Fibroblast of skin of right quadriceps (primary cell): ENCODE results near the gene NEURL1B.
A peak's percentile ranks its signal among the peaks of the same experiment; 100 is the strongest.
"Not testable (repeated sequence)": the region's sequence is repeated elsewhere in the genome, so short reads cannot be mapped to it uniquely, and the experiment has no call there.

Experiments used
- DNase-seq: peaks from one replicate; pipeline ENCODE4 v3.0.0-alpha.2; 2013

The NEURL1B gene

DNA sequence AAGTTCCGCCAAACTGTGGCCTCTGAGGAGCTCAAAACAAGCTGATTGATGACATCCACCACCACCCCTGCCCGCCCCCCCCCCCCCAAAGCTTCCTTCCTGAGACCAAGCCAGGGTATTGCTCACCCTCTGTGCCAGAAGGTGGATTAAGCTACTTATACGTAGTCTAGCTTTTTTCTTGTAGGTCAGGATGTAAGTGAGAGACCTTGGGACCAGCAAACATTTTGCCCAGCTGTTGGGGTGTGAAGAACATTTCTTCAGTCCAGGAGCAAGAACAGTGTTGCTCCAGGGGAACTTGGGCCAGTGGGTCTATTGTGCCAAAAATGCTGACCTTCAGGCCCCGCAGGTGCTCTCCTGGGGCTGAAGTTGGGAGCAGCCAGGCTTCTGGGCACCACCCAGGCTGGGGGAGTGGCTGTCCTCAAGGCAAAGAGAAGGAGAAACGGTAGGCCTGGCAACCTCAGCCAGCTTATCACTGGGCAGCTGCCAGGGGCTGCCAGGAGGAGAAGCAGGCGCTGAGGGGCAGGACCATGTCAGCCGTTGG is 18.0 kb downstream of the NEURL1B start:
- DNase-seq: no peak

- DNase-seq: no peak
Measured at GRCh38 chr5:172659570-172659908, 18.5 kb downstream of the NEURL1B start.

- DNase-seq: peak; percentile 82
Measured at GRCh38 chr5:172659909-172660628, 19.0 kb downstream of the NEURL1B start.

- DNase-seq: no peak
Measured at GRCh38 chr5:172660974-172661373, 19.9 kb downstream of the NEURL1B start.

DNA sequence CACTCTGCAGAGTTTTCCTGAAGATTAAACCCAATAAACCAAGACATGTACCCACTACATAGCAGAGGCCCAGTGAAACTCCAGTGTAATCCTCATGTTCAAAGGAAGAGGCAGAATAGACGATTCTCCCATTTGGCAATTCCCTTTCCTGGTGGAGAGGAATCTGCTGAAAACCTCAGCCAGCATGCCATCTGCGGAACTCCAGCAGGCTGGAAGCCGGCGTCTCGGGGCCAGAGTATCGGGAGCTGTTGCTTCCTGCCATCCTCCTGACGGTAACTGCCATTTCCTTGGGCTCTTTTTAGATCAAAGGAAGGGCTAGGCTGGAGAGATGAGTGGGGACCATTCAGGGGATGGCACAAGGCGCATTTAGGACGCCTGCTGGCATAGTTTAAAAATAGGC is 20.5 kb downstream of the NEURL1B start:
- DNase-seq: no peak

GRCh38 chr5:172662596-172662995 is 21.5 kb downstream of the NEURL1B start:
- DNase-seq: no peak

- no peak for DNase-seq
Measured at GRCh38 chr5:172664018-172664417, 23.0 kb downstream of the NEURL1B start.

DNA sequence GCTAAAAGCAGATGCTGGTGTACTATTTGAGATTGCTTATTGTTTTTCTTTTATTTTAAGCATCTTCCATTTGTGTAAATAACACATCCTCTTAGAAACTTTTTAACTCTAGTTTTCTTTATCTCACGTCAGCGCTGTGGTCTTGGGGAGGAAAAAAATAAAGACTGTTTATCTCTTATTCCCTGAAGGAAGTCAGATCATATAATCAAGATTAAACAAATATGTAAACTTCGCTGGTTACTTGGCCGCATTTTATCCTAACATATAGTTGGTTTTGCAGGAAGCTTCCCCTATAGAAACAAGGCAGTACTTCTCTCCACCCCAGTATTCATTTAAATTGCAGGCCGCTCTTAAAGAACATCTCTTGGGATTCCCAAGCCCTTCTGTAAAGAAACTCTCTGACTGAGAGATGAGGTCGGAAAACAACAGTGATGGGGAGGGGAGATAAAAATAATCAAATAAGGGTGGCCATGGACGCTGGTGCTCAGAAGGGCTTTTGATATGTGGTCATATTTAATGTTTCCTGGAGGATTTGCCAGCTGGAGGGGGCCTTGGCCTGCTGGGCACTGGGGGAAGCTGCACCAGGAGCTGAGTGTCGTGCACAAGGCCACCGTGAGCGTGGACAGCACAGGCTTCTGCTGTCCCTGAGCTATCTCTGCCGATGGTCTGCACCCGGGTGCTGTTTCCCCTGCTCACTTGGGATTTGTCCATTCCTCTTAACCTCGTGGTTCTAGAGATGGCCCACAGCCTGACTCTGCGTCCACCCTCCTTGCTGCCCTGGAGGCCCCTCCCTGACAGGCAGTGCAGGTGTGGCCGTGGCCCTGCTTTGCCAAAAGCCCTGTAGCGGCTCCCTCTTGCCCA is 23.8 kb downstream of the NEURL1B start:
- no peak for DNase-seq

- DNase-seq: no peak
Measured at GRCh38 chr5:172666251-172666650, 25.2 kb downstream of the NEURL1B start.

GRCh38 chr5:172667786-172668593 is 26.9 kb downstream of the NEURL1B start:
- DNase-seq: peak; percentile 19

DNA sequence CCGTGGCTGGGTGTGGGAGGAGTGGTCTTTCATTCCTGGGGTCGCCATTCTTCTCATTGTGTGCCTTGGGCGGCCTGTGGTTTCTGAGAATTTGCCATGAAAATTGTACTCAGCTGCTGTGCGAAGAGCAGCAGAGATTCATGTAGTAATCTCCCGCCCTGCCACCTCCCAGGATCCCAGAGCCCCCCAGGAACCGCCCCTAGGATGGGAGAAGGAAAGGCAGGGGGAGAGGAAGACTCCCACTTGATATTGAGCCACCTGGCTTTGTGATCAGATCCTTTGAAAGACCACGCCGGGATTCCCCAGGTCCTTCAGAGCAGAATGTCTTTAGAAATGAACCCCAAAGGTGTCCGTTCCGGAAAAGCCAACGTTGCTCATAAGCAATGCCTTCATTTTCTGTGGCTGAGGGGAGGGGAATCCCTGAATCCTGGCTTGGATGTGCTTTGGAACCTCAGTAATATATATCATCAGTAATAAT is 27.6 kb downstream of the NEURL1B start:
- no peak for DNase-seq

DNA sequence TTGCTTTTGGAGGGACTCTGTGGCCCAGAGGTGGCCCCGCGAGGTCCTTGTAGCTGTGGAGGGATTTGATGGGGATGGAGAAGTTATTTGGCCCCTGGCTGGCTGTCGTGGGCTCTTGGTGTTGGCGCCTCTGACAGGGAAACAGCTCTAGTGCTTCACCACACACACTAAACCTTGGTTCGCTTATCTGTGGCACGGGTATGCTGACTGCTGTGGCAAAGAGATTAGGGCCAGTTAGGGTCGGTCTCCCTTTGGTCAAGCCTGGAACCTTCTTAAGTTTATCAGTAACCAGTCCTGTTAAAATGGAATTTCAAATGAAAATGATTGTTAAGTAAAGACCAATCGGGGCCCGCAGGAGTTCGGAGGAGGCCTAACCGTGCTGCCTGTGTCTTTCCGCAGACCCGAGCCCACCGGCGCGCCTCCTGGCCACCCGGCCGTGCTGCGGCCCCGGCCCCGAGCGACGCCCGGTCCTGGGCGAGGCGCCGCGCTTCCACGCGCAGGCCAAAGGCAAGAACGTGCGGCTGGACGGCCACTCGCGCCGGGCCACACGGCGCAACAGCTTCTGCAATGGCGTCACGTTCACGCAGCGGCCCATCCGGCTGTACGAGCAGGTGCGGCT is 28.4 kb downstream of the NEURL1B start:
- DNase-seq: no peak

- DNase-seq: no peak
Measured at GRCh38 chr5:172670005-172670402, 28.9 kb downstream of the NEURL1B start.

DNA sequence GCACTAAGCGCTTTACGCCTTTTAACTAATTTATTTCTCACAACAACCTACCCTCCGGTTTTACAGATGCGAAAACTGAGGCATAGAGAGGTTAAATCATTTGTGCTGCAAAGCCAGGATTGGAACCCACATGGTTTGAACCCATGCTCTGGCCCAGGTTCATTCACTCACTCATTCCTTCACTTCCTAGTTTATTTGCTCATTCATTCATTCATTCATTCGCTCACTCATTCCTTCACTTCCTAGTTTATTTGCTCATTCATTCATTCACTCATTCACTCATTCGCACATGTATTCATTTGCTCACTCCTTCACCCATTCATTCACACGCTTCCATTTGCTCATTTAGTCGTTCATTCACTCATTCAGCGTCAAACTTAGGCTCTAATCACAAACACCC is 29.4 kb downstream of the NEURL1B start:
- DNase-seq: no peak

GRCh38 chr5:172671091-172671490 is 30.0 kb downstream of the NEURL1B start:
- no peak for DNase-seq

DNA sequence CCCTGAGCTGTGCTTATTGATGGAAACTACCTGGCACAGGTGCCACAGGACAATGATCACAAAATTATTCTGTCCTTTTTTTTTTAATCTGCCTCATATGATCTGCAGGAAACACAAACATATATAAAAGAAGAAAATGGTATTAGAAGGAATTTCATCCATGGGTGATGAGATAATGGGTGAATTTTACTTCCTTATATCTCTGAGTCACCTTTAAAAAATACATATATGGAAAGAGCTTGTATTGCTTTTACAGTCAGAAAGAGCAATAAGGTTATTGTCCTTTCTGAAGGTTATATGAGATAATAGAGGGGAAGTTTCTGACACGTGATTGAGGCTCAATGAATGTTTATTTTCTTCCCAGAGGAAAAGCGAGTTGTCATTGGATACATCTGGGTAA is 31.6 kb downstream of the NEURL1B start:
- no peak for DNase-seq

- DNase-seq: no peak
Measured at GRCh38 chr5:172674155-172674554, 33.1 kb downstream of the NEURL1B start.

DNA sequence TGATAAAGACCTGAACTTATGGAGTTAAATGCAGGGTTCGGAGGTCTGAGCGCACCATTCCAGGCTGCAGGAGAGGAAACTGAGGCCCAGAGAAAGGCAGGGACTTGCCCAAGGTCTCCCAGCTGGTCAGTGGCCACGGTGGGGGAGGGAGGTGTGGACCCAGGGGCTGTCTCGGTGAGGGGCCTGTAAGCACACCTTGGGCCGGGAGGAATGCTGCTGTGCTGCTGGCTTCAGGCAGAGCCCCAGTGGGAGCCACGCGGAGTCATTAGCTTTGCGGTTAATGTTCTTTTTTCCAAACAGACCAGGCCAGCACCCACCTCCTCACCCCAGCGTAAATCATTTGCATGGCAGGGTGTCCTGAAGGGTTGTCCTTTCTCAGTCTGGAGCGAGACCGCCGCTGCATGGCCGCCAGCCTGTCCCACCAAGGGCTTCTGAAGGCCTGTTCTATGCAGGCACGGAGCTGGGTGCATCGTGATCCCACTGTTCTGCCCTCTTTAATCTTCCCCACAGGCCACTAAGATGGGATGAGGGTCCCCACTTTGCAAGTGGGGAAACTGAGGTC is 35.9 kb downstream of the NEURL1B start:
- DNase-seq: no peak

GRCh38 chr5:172678362-172678874 is 37.4 kb downstream of the NEURL1B start:
- DNase-seq: not testable (repeated sequence)

- DNase-seq: no peak
Measured at GRCh38 chr5:172678902-172679301, 37.8 kb downstream of the NEURL1B start.

DNA sequence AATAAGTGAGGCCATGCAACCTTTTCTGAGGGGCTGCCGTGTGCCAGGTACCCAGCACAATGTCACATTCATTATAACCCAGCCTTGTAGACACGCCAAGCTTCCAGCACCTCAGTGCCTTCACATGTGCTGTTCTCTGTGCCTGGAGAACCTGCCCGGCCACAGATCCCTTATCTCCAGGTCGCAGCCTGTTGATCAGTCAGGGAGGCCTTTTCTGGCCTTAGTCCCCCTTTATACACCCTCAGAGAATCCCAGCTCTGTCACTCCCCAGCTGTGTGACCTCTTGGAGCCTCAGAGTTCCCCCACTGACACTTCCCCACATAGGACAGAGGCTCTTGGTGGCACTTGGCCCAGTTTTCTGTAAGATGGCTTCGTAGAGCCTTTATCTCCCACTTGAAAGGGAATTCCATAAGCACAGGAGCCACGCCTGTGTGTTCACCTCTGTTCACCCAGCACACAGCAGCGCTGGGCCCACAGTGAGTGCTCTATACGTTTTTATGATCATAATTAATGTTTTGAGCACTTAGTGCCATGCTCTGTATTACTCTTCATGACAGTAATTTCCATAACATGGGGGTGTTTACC is 38.7 kb downstream of the NEURL1B start:
- DNase-seq: no peak

DNA sequence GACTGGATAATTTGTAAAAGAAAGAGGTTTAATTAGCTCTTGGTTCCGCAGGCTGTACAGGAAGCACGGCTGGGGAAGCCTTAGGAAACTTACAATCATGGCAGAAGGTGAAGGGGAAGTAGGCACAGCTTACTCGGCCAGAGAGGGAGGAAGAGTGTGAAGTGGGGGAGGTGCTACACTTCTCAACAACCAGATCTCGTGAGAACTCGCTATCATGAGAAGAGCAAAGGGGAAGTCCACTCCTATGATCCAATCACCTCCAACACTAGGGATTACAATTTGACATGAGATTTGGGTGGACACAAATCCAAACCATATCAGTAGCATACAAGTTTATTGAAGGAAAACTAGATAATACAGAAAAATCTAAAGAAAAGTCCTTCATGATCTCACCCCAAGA is 39.9 kb downstream of the NEURL1B start:
- DNase-seq: no peak
